ENCODE results near the gene FBRSL1.

Gene FBRSL1

GRCh38 chr12:132490422-132491137 is 629 bp downstream of the FBRSL1 start:
- DNase-seq = no peak
- H3K4me3 ChIP-seq (ENCODE audit: low read length) = peak overlapping the region; percentile 59
- peaks cover 7% of the 10 kb centered on the region; the same call in 1 of the 2 replicates for H3K4me1 ChIP-seq (ENCODE audit: low read length)
- H4K20me1 ChIP-seq (ENCODE audit: insufficient read depth, low read length) = no peaks in the 10 kb centered on the region
- H3K9me2 ChIP-seq (replicated peaks; ENCODE audit: insufficient read depth, low read length) = no peaks in the 10 kb centered on the region
- H3K36me3 ChIP-seq (replicated peaks; ENCODE audit: insufficient read depth, low read length) = no peaks in the 10 kb centered on the region
- H3K79me2 ChIP-seq (ENCODE audit: low read length) = peaks cover 49% of the 10 kb centered on the region
- H3F3A ChIP-seq (ENCODE audit: insufficient read depth, low read length) = no peaks in the 10 kb centered on the region
- H3K4me2 ChIP-seq (ENCODE audit: low read depth, low read length) = peak overlapping the region; percentile 65
- H3K27me3 ChIP-seq (replicated peaks; ENCODE audit: insufficient read depth, low read length) = peaks cover 9% of the 10 kb centered on the region
- H3K9ac ChIP-seq (ENCODE audit: low read length) = peak overlapping the region; percentile 29; the same call in 1 of the 2 replicates
- H3K9me3 ChIP-seq (replicated peaks; ENCODE audit: insufficient read depth, low read length) = no peaks in the 10 kb centered on the region
- TF ChIP-seq EZH2phosphoT487 (IDR thresholded peaks at IDR 0.05; ENCODE audit: low read length) (no peak), CTCF (IDR thresholded peaks at IDR 0.05; ENCODE audit: low read length) (no peak), EZH2 (optimal IDR thresholded peaks at IDR 0.05; ENCODE audit: low read depth, low read length) (no peak)
- no peak overlapping the region for H2AFZ ChIP-seq (ENCODE audit: low read length)
- H3K27ac ChIP-seq (ENCODE audit: low read length) = no peak overlapping the region

GRCh38 chr12:132491138-132491663 is 1.2 kb downstream of the FBRSL1 start:
- no peak for TF ChIP-seq EZH2 (optimal IDR thresholded peaks at IDR 0.05; ENCODE audit: low read depth, low read length)
- TF ChIP-seq EZH2phosphoT487 (IDR thresholded peaks at IDR 0.05; ENCODE audit: low read length) = no peak
- no peak for TF ChIP-seq CTCF (IDR thresholded peaks at IDR 0.05; ENCODE audit: low read length)
- Histone ChIP-seq H4K20me1 (ENCODE audit: insufficient read depth, low read length) (no peaks in the 10 kb centered on the region), H3K9me2 (replicated peaks; ENCODE audit: insufficient read depth, low read length) (no peaks in the 10 kb centered on the region), H3F3A (ENCODE audit: insufficient read depth, low read length) (no peaks in the 10 kb centered on the region), H3K4me2 (ENCODE audit: low read depth, low read length) (peak overlapping the region; percentile 65), H3K27ac (ENCODE audit: low read length) (no peak overlapping the region), H3K9me3 (replicated peaks; ENCODE audit: insufficient read depth, low read length) (no peaks in the 10 kb centered on the region), H3K79me2 (ENCODE audit: low read length) (peaks cover 56% of the 10 kb centered on the region), H3K9ac (ENCODE audit: low read length) (peak overlapping the region; percentile 29; the same call in 1 of the 2 replicates), H3K27me3 (replicated peaks; ENCODE audit: insufficient read depth, low read length) (peaks cover 9% of the 10 kb centered on the region), H3K4me1 (ENCODE audit: low read length) (peaks cover 7% of the 10 kb centered on the region; the same call in 1 of the 2 replicates), H3K36me3 (replicated peaks; ENCODE audit: insufficient read depth, low read length) (no peaks in the 10 kb centered on the region), H3K4me3 (ENCODE audit: low read length) (peak overlapping the region; percentile 59), H2AFZ (ENCODE audit: low read length) (no peak overlapping the region)
- DNase-seq = no peak

GRCh38 chr12:132491761-132492378 is 1.9 kb downstream of the FBRSL1 start:
- no peak overlapping the region for H3K4me3 ChIP-seq (ENCODE audit: low read length)
- H3K36me3 ChIP-seq (replicated peaks; ENCODE audit: insufficient read depth, low read length) = no peaks in the 10 kb centered on the region
- no peak overlapping the region for H3K27ac ChIP-seq (ENCODE audit: low read length)
- TF ChIP-seq EZH2phosphoT487 (IDR thresholded peaks at IDR 0.05; ENCODE audit: low read length) (no peak), CTCF (IDR thresholded peaks at IDR 0.05; ENCODE audit: low read length) (no peak), EZH2 (optimal IDR thresholded peaks at IDR 0.05; ENCODE audit: low read depth, low read length) (no peak)
- peaks cover 9% of the 10 kb centered on the region; the same call in 1 of the 2 replicates for H3K27me3 ChIP-seq (replicated peaks; ENCODE audit: insufficient read depth, low read length)
- peaks cover 7% of the 10 kb centered on the region; the same call in 1 of the 2 replicates for H3K4me1 ChIP-seq (ENCODE audit: low read length)
- H3K9me3 ChIP-seq (replicated peaks; ENCODE audit: insufficient read depth, low read length) = no peaks in the 10 kb centered on the region
- H4K20me1 ChIP-seq (ENCODE audit: insufficient read depth, low read length) = no peaks in the 10 kb centered on the region
- no peaks in the 10 kb centered on the region for H3K9me2 ChIP-seq (replicated peaks; ENCODE audit: insufficient read depth, low read length)
- H3K79me2 ChIP-seq (ENCODE audit: low read length) = peaks cover 62% of the 10 kb centered on the region
- no peaks in the 10 kb centered on the region for H3F3A ChIP-seq (ENCODE audit: insufficient read depth, low read length)
- H2AFZ ChIP-seq (ENCODE audit: low read length) = no peak overlapping the region
- DNase-seq = no peak
- peak overlapping the region; percentile 65; the same call in 1 of the 2 replicates for H3K4me2 ChIP-seq (ENCODE audit: low read depth, low read length)
- H3K9ac ChIP-seq (ENCODE audit: low read length) = no peak overlapping the region
